KOPT-K1 (cell line): Measurements from ENCODE around the gene STUB1.
A peak's percentile ranks its signal among the peaks of the same experiment; 100 is the strongest.

Experiments used
- H3K27ac ChIP-seq: fragments of 200-600 bp; sonication (generic); 2 replicates; pipeline ENCODE4 v1.5.1; 2016; ENCODE audit warnings: antibody characterized with exemption, mild to moderate bottlenecking, low read depth, low read length; ENCODE audit not compliant: poor library complexity, severe bottlenecking
- H3K36me3 ChIP-seq: fragments of 200-600 bp; sonication (generic); 2 replicates; pipeline ENCODE4 v1.5.1; 2017; ENCODE audit warnings: antibody characterized with exemption, mild to moderate bottlenecking, low read length, moderate library complexity; ENCODE audit not compliant: insufficient read depth
- H3K9me3 ChIP-seq: fragments of 200-600 bp; sonication (generic); 2 replicates; pipeline ENCODE4 v1.5.1; 2017; ENCODE audit warnings: antibody characterized with exemption, low read length, mild to moderate bottlenecking; ENCODE audit not compliant: insufficient read depth, poor library complexity, severe bottlenecking

Gene STUB1

GRCh38 chr16:679814-680624 is at the start of gene STUB1:
STUB1 (plus strand) TSS chr16:680410; CDS start chr16:680526, 116 bp downstream.
- Histone ChIP-seq H3K9me3 (no peaks in the 10 kb centered on the region), H3K27ac (peak within 1 kb of the TSS; percentile 72), H3K36me3 (peaks cover 30% of the 10 kb centered on the region)

- H3K9me3 ChIP-seq = no peaks in the 10 kb centered on the region
- H3K27ac ChIP-seq = no peak within 1 kb of the TSS
- H3K36me3 ChIP-seq = peaks cover 16% of the 10 kb centered on the region; the same call in 1 of the 2 replicates
Measured at GRCh38 chr16:630815-631405, 49.3 kb upstream of the STUB1 start, which contains the start of gene WFIKKN1. WFIKKN1 (plus strand) TSS chr16:630985; CDS start chr16:631254, 269 bp downstream.

- no peak overlapping the region for H3K27ac ChIP-seq
- peaks cover 16% of the 10 kb centered on the region; the same call in 1 of the 2 replicates for H3K36me3 ChIP-seq
- H3K9me3 ChIP-seq = no peaks in the 10 kb centered on the region
Measured at GRCh38 chr16:631808-632358, 48.3 kb upstream of the STUB1 start.

- Histone ChIP-seq H3K9me3 (no peaks in the 10 kb centered on the region), H3K27ac (no peak overlapping the region), H3K36me3 (peaks cover 16% of the 10 kb centered on the region; the same call in 1 of the 2 replicates)
Measured at GRCh38 chr16:632486-633335, 47.5 kb upstream of the STUB1 start.

DNA sequence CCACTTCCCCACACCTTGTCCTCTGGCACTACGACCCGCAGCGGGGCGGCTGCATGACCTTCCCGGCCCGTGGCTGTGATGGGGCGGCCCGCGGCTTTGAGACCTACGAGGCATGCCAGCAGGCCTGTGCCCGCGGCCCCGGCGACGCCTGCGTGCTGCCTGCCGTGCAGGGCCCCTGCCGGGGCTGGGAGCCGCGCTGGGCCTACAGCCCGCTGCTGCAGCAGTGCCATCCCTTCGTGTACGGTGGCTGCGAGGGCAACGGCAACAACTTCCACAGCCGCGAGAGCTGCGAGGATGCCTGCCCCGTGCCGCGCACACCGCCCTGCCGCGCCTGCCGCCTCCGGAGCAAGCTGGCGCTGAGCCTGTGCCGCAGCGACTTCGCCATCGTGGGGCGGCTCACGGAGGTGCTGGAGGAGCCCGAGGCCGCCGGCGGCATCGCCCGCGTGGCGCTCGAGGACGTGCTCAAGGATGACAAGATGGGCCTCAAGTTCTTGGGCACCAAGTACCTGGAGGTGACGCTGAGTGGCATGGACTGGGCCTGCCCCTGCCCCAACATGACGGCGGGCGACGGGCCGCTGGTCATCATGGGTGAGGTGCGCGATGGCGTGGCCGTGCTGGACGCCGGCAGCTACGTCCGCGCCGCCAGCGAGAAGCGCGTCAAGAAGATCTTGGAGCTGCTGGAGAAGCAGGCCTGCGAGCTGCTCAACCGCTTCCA is 46.7 kb upstream of the STUB1 start:
- no peak overlapping the region for H3K27ac ChIP-seq
- no peaks in the 10 kb centered on the region for H3K9me3 ChIP-seq
- peaks cover 16% of the 10 kb centered on the region; the same call in 1 of the 2 replicates for H3K36me3 ChIP-seq

- Histone ChIP-seq H3K9me3 (no peaks in the 10 kb centered on the region), H3K27ac (no peak overlapping the region), H3K36me3 (peaks cover 16% of the 10 kb centered on the region; the same call in 1 of the 2 replicates)
Measured at GRCh38 chr16:634051-634670, 46.0 kb upstream of the STUB1 start.

DNA sequence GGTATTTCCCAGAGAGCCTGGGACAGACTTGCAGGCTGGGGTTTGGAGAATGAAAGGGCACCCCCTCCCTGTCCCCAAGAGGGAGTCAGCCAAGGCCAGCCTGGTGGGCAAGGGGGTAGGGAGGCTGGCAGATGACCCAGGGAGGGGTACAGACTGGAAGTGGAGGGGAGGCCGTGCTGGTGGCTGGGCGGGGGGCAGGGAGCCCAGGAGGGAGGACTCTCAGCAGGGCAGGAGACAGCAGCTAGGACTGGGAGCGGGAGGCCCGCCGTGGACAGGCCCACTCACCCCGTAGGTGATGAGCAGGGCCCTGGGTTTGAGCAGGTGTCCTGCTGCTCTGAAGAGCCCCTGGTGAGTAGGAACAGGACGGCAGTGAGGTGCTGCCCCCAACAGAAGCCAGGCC is 45.2 kb upstream of the STUB1 start:
- Histone ChIP-seq H3K9me3 (no peaks in the 10 kb centered on the region), H3K36me3 (peaks cover 16% of the 10 kb centered on the region; the same call in 1 of the 2 replicates), H3K27ac (peak overlapping the region; percentile 79)

- Histone ChIP-seq H3K36me3 (peaks cover 16% of the 10 kb centered on the region; the same call in 1 of the 2 replicates), H3K27ac (peak overlapping the region; percentile 79), H3K9me3 (no peaks in the 10 kb centered on the region)
Measured at GRCh38 chr16:635573-636205, 44.5 kb upstream of the STUB1 start.

GRCh38 chr16:636206-637080 is 43.8 kb upstream of the STUB1 start, which contains the start of gene METTL26:
METTL26 (minus strand) TSS chr16:636305; CDS start chr16:636290, 15 bp downstream.
- peak within 1 kb of the TSS; percentile 79 for H3K27ac ChIP-seq
- H3K9me3 ChIP-seq = no peaks in the 10 kb centered on the region
- peaks cover 16% of the 10 kb centered on the region; the same call in 1 of the 2 replicates for H3K36me3 ChIP-seq

- no peaks in the 10 kb centered on the region for H3K9me3 ChIP-seq
- peaks cover 16% of the 10 kb centered on the region; the same call in 1 of the 2 replicates for H3K36me3 ChIP-seq
- H3K27ac ChIP-seq = peak overlapping the region; percentile 79
Measured at GRCh38 chr16:637081-638018, 42.9 kb upstream of the STUB1 start.

DNA sequence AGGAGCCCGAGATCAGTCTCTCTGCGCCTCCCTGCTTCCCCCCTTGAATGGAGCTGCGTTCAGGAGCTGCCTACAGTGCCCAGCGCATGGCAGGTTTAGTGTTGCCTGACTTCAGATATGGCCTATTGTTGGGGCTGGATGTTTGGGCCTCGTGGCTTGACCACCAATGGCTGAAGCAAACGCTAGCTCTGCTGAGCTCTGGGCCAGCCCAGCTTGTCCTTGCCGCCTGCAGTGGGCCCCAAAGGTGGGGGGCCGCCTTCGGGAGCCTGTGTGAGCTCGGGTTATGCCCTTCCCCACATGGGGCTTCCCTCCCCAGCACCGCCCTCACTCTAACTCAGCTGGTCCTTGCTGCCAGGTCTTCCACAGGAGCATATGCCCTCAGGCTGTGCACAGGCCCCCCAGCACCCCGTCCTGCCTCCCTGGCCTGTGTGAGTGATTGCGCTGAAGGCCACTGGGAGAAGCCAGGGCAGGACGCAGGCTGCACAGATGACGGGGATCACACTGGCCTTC is 42.1 kb upstream of the STUB1 start:
- H3K36me3 ChIP-seq = peaks cover 16% of the 10 kb centered on the region; the same call in 1 of the 2 replicates
- no peaks in the 10 kb centered on the region for H3K9me3 ChIP-seq
- no peak overlapping the region for H3K27ac ChIP-seq
